Panc1 (cell line): ENCODE data around the gene DNAH7.

Source experiments
- CTCF ChIP-seq: fragments of 450-650 bp; IDR thresholded peaks from 2 replicates; pipeline ENCODE4 v1.5.1; 2017; ENCODE audit warnings: mild to moderate bottlenecking
- POLR2AphosphoS5 ChIP-seq: IDR thresholded peaks from 2 replicates; pipeline ENCODE4 v1.6.1; 2012; ENCODE audit warnings: mild to moderate bottlenecking, low read depth, low read length, moderate library complexity
- TCF7L2 ChIP-seq: IDR thresholded peaks from 2 replicates; pipeline ENCODE4 v1.6.1; 2011; ENCODE audit warnings: mild to moderate bottlenecking, low read depth, low read length, inconsistent platforms

- TF ChIP-seq POLR2AphosphoS5 (no peak), CTCF (no peak), TCF7L2 (no peak)
Observed at GRCh38 chr2:195998070-195998469, 70.6 kb downstream of the DNAH7 start.
